Measurements from ENCODE around the gene DNAAF3.

DNAAF3 gene

GRCh38 chr19:55153652-55154264 lies 12.7 kb downstream of the DNAAF3 start:
- no peak for DNase-seq (ENCODE audit: low read depth)

- no peak for DNase-seq (ENCODE audit: low read depth)
These were observed 14.4 kb downstream of the DNAAF3 start for GRCh38 chr19:55152017-55152416.

- no peak for DNase-seq (ENCODE audit: low read depth)
These were observed 17.1 kb downstream of the DNAAF3 start, which contains the start of gene TNNT1 for GRCh38 chr19:55149078-55150003. Gene TNNT1, minus strand, starts transcription at chr19:55149206. Its CDS starts 2,049 bp downstream, at chr19:55147157.

- no peak for DNase-seq (ENCODE audit: low read depth)
These were observed 18.7 kb downstream of the DNAAF3 start for GRCh38 chr19:55147545-55148251.

GRCh38 chr19:55146705-55147273 lies 19.6 kb downstream of the DNAAF3 start:
- no peak for DNase-seq (ENCODE audit: low read depth)

GRCh38 chr19:55146078-55146704 lies 20.2 kb downstream of the DNAAF3 start:
- no peak for DNase-seq (ENCODE audit: low read depth)

- no peak for DNase-seq (ENCODE audit: low read depth)
These were observed 21.2 kb downstream of the DNAAF3 start for GRCh38 chr19:55145232-55145631.

GRCh38 chr19:55141696-55142095 lies 24.7 kb downstream of the DNAAF3 start:
- DNase-seq (ENCODE audit: low read depth): no peak

- DNase-seq (ENCODE audit: low read depth): no peak
These were observed 28.5 kb downstream of the DNAAF3 start for GRCh38 chr19:55137915-55138314.

GRCh38 chr19:55136399-55137102 lies 29.9 kb downstream of the DNAAF3 start:
- no peak for DNase-seq (ENCODE audit: low read depth)

- DNase-seq (ENCODE audit: low read depth): no peak
These were observed 31.7 kb downstream of the DNAAF3 start for GRCh38 chr19:55134736-55135135.

- DNase-seq (ENCODE audit: low read depth): no peak
These were observed 32.6 kb downstream of the DNAAF3 start for GRCh38 chr19:55133639-55134444.

GRCh38 chr19:55132453-55133129 lies 33.8 kb downstream of the DNAAF3 start:
- DNase-seq (ENCODE audit: low read depth): no peak

- DNase-seq (ENCODE audit: low read depth): no peak
These were observed 35.0 kb downstream of the DNAAF3 start for GRCh38 chr19:55131421-55131820.

GRCh38 chr19:55119053-55119452 lies 47.4 kb downstream of the DNAAF3 start:
- no peak for DNase-seq (ENCODE audit: low read depth)

- peak; percentile 22 for DNase-seq (ENCODE audit: low read depth)
These were observed 47.9 kb downstream of the DNAAF3 start for GRCh38 chr19:55118401-55118991.

- peak; percentile 99 for DNase-seq (ENCODE audit: low read depth)
These were observed 48.6 kb downstream of the DNAAF3 start for GRCh38 chr19:55117663-55118391.

- no peak for DNase-seq (ENCODE audit: low read depth)
These were observed 49.4 kb downstream of the DNAAF3 start, which contains the start of gene PPP1R12C for GRCh38 chr19:55116859-55117662. Gene PPP1R12C, minus strand, starts transcription at chr19:55117637. Its CDS starts 94 bp downstream, at chr19:55117543.
